H1 (cell line): ENCODE results near the gene GADD45GIP1. TPM values are rescaled to one million over a fixed set of nuclear protein-coding genes. Genes with fewer than 3 reads are reported as not detected.

ENCODE experiments used
- CTCF ChIA-PET: fragments of 300-600 bp; sonication (Branson Sonifier 250); formaldehyde crosslinking; loops from one replicate; lab custom pipeline; 2021; ENCODE audit not compliant: partially characterized antibody; lab: Charles Lee
- POLR2A ChIA-PET: fragments of 300-600 bp; sonication (Branson Sonifier 250); formaldehyde crosslinking; loops from one replicate; lab custom pipeline; 2021; ENCODE audit warnings: inconsistent platforms; ENCODE audit not compliant: partially characterized antibody; lab: Charles Lee
- DNase-seq, 2 experiments: peaks; one replicate each; pipeline versions ENCODE4 v3.0.0 to v3.0.0-alpha.2; 2010 to 2022; ENCODE audit warnings: low spot score in 2 of 2, low read depth in 1 of 2, mixed read lengths in 1 of 2
- FAIRE-seq: peaks from 2 replicates; lab custom pipeline; 2011; peaks lifted over from hg19 to GRCh38; lab: Jason Lieb, UNC
- H2AFZ ChIP-seq: 2 replicates; pipeline ENCODE4 v1.8.1; 2012; ENCODE audit warnings: low read length, inconsistent platforms
- H2AK5ac ChIP-seq: 2 replicates; pipeline ENCODE4 v1.6.1; 2013; ENCODE audit warnings: low read depth, low read length
- H2BK120ac ChIP-seq: replicated peaks from 2 replicates; pipeline ENCODE3; 2013; ENCODE audit warnings: low read depth, low read length, inconsistent platforms
- H2BK12ac ChIP-seq: 2 replicates; pipeline ENCODE4 v1.6.1; 2013; ENCODE audit warnings: low read depth, low read length
- H2BK15ac ChIP-seq: 2 replicates; pipeline ENCODE4 v1.6.1; 2013; ENCODE audit warnings: low read length
- H2BK20ac ChIP-seq: 2 replicates; pipeline ENCODE4 v1.6.1; 2013; ENCODE audit warnings: low read length
- H2BK5ac ChIP-seq: 2 replicates; pipeline ENCODE4 v1.6.1; 2013; ENCODE audit warnings: low read depth, low read length
- H3K14ac ChIP-seq: 2 replicates; pipeline ENCODE4 v1.6.1; 2013; ENCODE audit warnings: inconsistent platforms; ENCODE audit not compliant: insufficient read length
- H3K18ac ChIP-seq: 2 replicates; pipeline ENCODE4 v1.6.1; 2013; ENCODE audit warnings: low read length; ENCODE audit errors: extremely low read depth
- H3K23ac ChIP-seq: 2 replicates; pipeline ENCODE4 v1.6.1; 2013; ENCODE audit warnings: inconsistent platforms; ENCODE audit not compliant: insufficient read length
- H3K23me2 ChIP-seq: 2 replicates; pipeline ENCODE4 v1.6.1; 2013; ENCODE audit warnings: low read depth, low read length
- H3K27ac ChIP-seq: 2 replicates; pipeline ENCODE4 v1.6.1; 2011; ENCODE audit warnings: low read depth, low read length, inconsistent platforms
- H3K27me3 ChIP-seq, 4 experiments: replicated peaks in 1 of 4; 1 replicate in 1 of 4; 2 replicates in 3 of 4; pipeline versions ENCODE4 v1.6.1 to v1.8.1; 2011 to 2013; ENCODE audit warnings: low read length in 3 of 4, mild to moderate bottlenecking in 3 of 4, inconsistent platforms in 2 of 4, mixed read lengths in 2 of 4, moderate library complexity in 1 of 4; ENCODE audit not compliant: control insufficient read depth in 3 of 4, insufficient read depth in 3 of 4; ENCODE audit errors: extremely low read depth in 1 of 4
- H3K36me3 ChIP-seq, 4 experiments: 2 replicates each; pipeline versions ENCODE4 v1.6.1 to v1.8.1; 2011 to 2013; ENCODE audit warnings: mild to moderate bottlenecking in 4 of 4, low read length in 3 of 4, moderate library complexity in 2 of 4, control low read depth in 1 of 4, inconsistent platforms in 1 of 4; ENCODE audit not compliant: insufficient read depth in 4 of 4, control insufficient read depth in 2 of 4
- H3K4ac ChIP-seq: replicated peaks from 2 replicates; pipeline ENCODE3; 2013; ENCODE audit warnings: low read length, low read depth, mixed read lengths, inconsistent platforms; ENCODE audit not compliant: insufficient read length
- H3K4me1 ChIP-seq, 4 experiments: replicated peaks in 1 of 4; 1 replicate in 1 of 4; 2 replicates in 3 of 4; pipeline versions ENCODE4 v1.6.1 to v1.8.1; 2011 to 2013; ENCODE audit warnings: low read length in 3 of 4, inconsistent platforms in 2 of 4, mixed read lengths in 1 of 4; ENCODE audit not compliant: insufficient read depth in 4 of 4, control insufficient read depth in 3 of 4
- H3K4me2 ChIP-seq, 2 experiments: 2 replicates each; pipeline versions ENCODE4 v1.6.1 to v1.8.1; 2011 to 2013; ENCODE audit warnings: low read depth in 2 of 2, low read length in 2 of 2, control low read depth in 1 of 2, inconsistent platforms in 1 of 2, mild to moderate bottlenecking in 1 of 2; ENCODE audit not compliant: insufficient read depth in 1 of 2
- H3K4me3 ChIP-seq, 4 experiments: fragments of 200-600, 300-600 bp in 1 of 4; sonication (generic), shearing (Covaris generic), sonication (Bioruptor Twin) in 1 of 4; 2 replicates each; pipeline versions ENCODE4 v1.5.1 to v1.8.1; 2011 to 2016; ENCODE audit warnings: low read length in 4 of 4, low read depth in 3 of 4, control low read depth in 2 of 4, inconsistent platforms in 2 of 4, mild to moderate bottlenecking in 2 of 4, mixed read lengths in 1 of 4, moderate library complexity in 1 of 4; ENCODE audit not compliant: insufficient read depth in 2 of 4; ENCODE audit errors: extremely low read depth in 1 of 4
- H3K56ac ChIP-seq: replicated peaks from 2 replicates; pipeline ENCODE3; 2013; ENCODE audit warnings: low read depth, mild to moderate bottlenecking, mixed read lengths, low read length, inconsistent platforms; ENCODE audit not compliant: insufficient read length
- H3K79me1 ChIP-seq: 2 replicates; pipeline ENCODE4 v1.6.1; 2013; ENCODE audit warnings: low read depth, low read length, control low read depth
- H3K79me2 ChIP-seq, 2 experiments: 2 replicates each; pipeline versions ENCODE4 v1.6.1 to v1.8.1; 2012 to 2013; ENCODE audit warnings: low read length in 2 of 2, mild to moderate bottlenecking in 2 of 2, inconsistent platforms in 1 of 2; ENCODE audit not compliant: insufficient read depth in 2 of 2, control insufficient read depth in 1 of 2
- H3K9ac ChIP-seq, 4 experiments: replicated peaks in 1 of 4; 1 replicate in 1 of 4; 2 replicates in 3 of 4; pipeline versions ENCODE4 v1.6.1 to v1.8.1; 2011 to 2013; ENCODE audit warnings: low read depth in 3 of 4, low read length in 3 of 4, control low read depth in 2 of 4, mild to moderate bottlenecking in 2 of 4, moderate library complexity in 2 of 4, inconsistent platforms in 1 of 4; ENCODE audit errors: extremely low read depth in 1 of 4
- H3K9me3 ChIP-seq, 2 experiments: 2 replicates each; pipeline versions ENCODE4 v1.6.1 to v1.8.1; 2012 to 2013; ENCODE audit warnings: mild to moderate bottlenecking in 2 of 2, moderate library complexity in 2 of 2, control low read depth in 1 of 2, inconsistent platforms in 1 of 2, low read depth in 1 of 2, low read length in 1 of 2, mixed read lengths in 1 of 2; ENCODE audit not compliant: insufficient read depth in 2 of 2
- H4K20me1 ChIP-seq, 2 experiments: replicated peaks in 1 of 2; 2 replicates each; pipeline versions ENCODE3 to v1.8.1; 2011 to 2013; ENCODE audit warnings: inconsistent platforms in 2 of 2, low read length in 2 of 2, mild to moderate bottlenecking in 1 of 2; ENCODE audit not compliant: insufficient read depth in 2 of 2, control insufficient read depth in 1 of 2
- H4K5ac ChIP-seq: 2 replicates; pipeline ENCODE4 v1.6.1; 2013; ENCODE audit warnings: low read length, low read depth, mixed read lengths, inconsistent platforms; ENCODE audit not compliant: insufficient read length
- H4K8ac ChIP-seq: 2 replicates; pipeline ENCODE4 v1.8.0; 2013; ENCODE audit warnings: mild to moderate bottlenecking, moderate library complexity, low read length, inconsistent platforms; ENCODE audit not compliant: insufficient read depth; ENCODE audit errors: extremely low read depth
- H4K91ac ChIP-seq: replicated peaks from 2 replicates; pipeline ENCODE3; 2013; ENCODE audit warnings: low read length, mixed read lengths, inconsistent platforms; ENCODE audit not compliant: insufficient read length
- CREB1 ChIP-seq: IDR thresholded peaks from 2 replicates; pipeline ENCODE4 v1.6.1; 2012; ENCODE audit warnings: inconsistent platforms
- CTBP2 ChIP-seq: IDR thresholded peaks from 2 replicates; pipeline ENCODE4 v1.7.0; 2011; ENCODE audit warnings: borderline replicate concordance, mild to moderate bottlenecking, moderate library complexity, mixed read lengths, low read length; ENCODE audit not compliant: insufficient read depth, insufficient read length
- EZH2 ChIP-seq: fragments of 200-600 bp; sonication (generic); IDR thresholded peaks from 2 replicates; pipeline ENCODE4 v1.7.1; 2012; ENCODE audit warnings: low read depth, mild to moderate bottlenecking, moderate library complexity, low read length, inconsistent platforms; ENCODE audit not compliant: severe bottlenecking
- HDAC2 ChIP-seq, 2 experiments: fragments of 300-600 bp in 1 of 2; sonication (generic) in 1 of 2; IDR thresholded peaks; 2 replicates each; pipeline ENCODE4 v1.6.1; 2011 to 2012; ENCODE audit warnings: low read depth in 2 of 2, low read length in 2 of 2, mild to moderate bottlenecking in 2 of 2, moderate library complexity in 2 of 2, borderline replicate concordance in 1 of 2, inconsistent platforms in 1 of 2
- SIN3A ChIP-seq, 2 experiments: IDR thresholded peaks in 1 of 2; conservative IDR thresholded peaks in 1 of 2; 2 replicates each; pipeline ENCODE4 v1.6.1; 2011 to 2012; ENCODE audit warnings: low read length in 2 of 2, improper control_type of control experiment in 1 of 2, low read depth in 1 of 2, mild to moderate bottlenecking in 1 of 2
- SIX5 ChIP-seq: IDR thresholded peaks from 2 replicates; pipeline ENCODE4 v1.6.1; 2011; ENCODE audit warnings: mild to moderate bottlenecking, low read depth, low read length
- SP1 ChIP-seq: IDR thresholded peaks from 2 replicates; pipeline ENCODE4 v1.6.1; 2011; ENCODE audit warnings: low read depth, low read length
- SRF ChIP-seq: IDR thresholded peaks from 2 replicates; pipeline ENCODE4 v1.6.1; 2011; ENCODE audit warnings: mild to moderate bottlenecking, low read depth, low read length, moderate library complexity
- SUZ12 ChIP-seq: fragments of 200-600 bp; sonication (generic); IDR thresholded peaks from 2 replicates; pipeline ENCODE4 v1.6.1; 2012; ENCODE audit warnings: mild to moderate bottlenecking, inconsistent platforms, low read length, moderate library complexity, mixed read lengths
- YY1 ChIP-seq: IDR thresholded peaks from 2 replicates; pipeline ENCODE4 v1.6.1; 2011; ENCODE audit warnings: low read depth, mild to moderate bottlenecking, low read length
- WGBS, 2 experiments: shearing (Covaris generic) in 1 of 2; methylation state at CpG; one replicate each; pipeline versions ENCODE4 v1.1.6 to v1.1.7; 2013 to 2015; ENCODE audit warnings: low lambda C conversion rate in 2 of 2, mixed read lengths in 2 of 2, inconsistent platforms in 1 of 2, low coverage in 1 of 2, missing lambda C conversion rate in 1 of 2; ENCODE audit not compliant: insufficient replicate concordance in 2 of 2, insufficient coverage in 1 of 2, insufficient read length in 1 of 2; ENCODE audit errors: extremely low coverage in 1 of 2, missing lambda C conversion rate in 1 of 2; 5-methylcytosine and 5-hydroxymethylcytosine counted together
- polyA plus RNA-seq, 7 experiments: library from polyadenylated mRNA; depleted of rRNA in 3 of 7; stranded (reverse) in 5 of 7; unstranded in 2 of 7; fragments of >200 nt in 5 of 7; fragments of 200-250 nt in 2 of 7; gene quantifications; 1 replicate in 5 of 7; 2 replicates in 1 of 7; 4 replicates in 1 of 7; pipeline versions ENCODE4 v1.2.1 to v1.2.3, GENCODE V29; 2011 to 2013; ENCODE audit warnings: missing spikeins in 2 of 7, mixed read lengths in 2 of 7
- total RNA-seq: library from RNA; stranded (reverse); fragmentation: NEBNext Ultra II Directional; extraction: Animal tissue kit (Norgen Biotek cat#: 25700); gene quantifications from 2 replicates; pipeline ENCODE4 v1.2.1, GENCODE V29; 2021

GADD45GIP1 gene
- total and polyA plus RNA-seq, 2 of the 8 experiments (the other 6 are each of a cell fraction or from before 2014, with no cell fraction given) = 42.2 to 42.6 TPM

DNA sequence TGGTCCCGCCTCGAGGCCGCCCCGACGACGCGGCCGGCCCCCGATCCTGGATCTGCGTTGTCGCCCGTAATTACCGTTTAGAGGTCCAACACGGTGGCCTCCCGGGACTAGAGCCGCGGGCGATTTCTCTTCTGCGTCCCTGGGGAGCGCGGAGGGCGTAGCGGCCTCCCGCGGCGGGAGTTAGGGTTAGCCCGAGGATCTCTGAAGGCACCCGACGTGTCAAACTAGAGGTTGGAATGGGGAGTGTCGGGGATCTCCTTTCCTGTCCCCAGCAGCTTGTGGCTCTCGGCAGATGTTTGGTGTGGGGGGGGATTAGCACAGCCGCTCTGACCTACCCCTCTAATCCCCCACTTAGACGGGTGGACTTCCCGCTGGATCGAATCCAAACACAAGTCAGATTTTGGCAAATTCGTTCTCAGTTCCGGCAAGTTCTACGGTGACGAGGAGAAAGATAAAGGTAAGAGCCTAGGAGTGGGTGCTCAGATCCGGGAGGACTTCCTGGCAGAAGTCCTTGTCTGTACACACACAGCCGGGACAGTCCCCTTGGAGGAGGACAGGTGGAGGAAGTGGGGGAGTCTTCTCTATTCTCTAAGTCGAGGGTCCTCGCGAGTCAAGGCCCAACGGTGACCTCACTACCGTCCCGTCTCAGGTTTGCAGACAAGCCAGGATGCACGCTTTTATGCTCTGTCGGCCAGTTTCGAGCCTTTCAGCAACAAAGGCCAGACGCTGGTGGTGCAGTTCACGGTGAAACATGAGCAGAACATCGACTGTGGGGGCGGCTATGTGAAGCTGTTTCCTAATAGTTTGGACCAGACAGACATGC lies 18.0 kb downstream of the GADD45GIP1 start:
- no peak overlapping the region for H3K23ac ChIP-seq
- peak overlapping the region; percentile 47 for H4K8ac ChIP-seq
- H3K4ac ChIP-seq = peak overlapping the region; percentile 19
- H2BK15ac ChIP-seq = no peak overlapping the region
- peak overlapping the region; percentile 7 for H4K5ac ChIP-seq
- no peak overlapping the region for H2BK12ac ChIP-seq
- H2BK120ac ChIP-seq = no peak overlapping the region
- no peaks in the 10 kb centered on the region for H3K27me3 ChIP-seq
- peak overlapping the region; percentile 68 for H4K91ac ChIP-seq
- FAIRE-seq (no peak), DNase-seq (no peak)
- peak overlapping the region; percentile 42 to 95 (median 80) for H3K9ac ChIP-seq
- no peak overlapping the region for H2AFZ ChIP-seq
- no peak overlapping the region for H2AK5ac ChIP-seq
- H3K36me3 ChIP-seq = peaks cover 19 to 48% (median 36%) of the 10 kb centered on the region in 4 experiments
- H3K56ac ChIP-seq = peak overlapping the region; percentile 21
- peaks cover 13 to 26% of the 10 kb centered on the region in 2 experiments for H3K79me2 ChIP-seq
- ChIA-PET CTCF (interaction anchor here (0.6 to 2.1 kb wide), 3 partner anchors 26 to 78 kb away, joined by 3 to 9 read pairs (median 5); no protein-coding TSS in a partner anchor), POLR2A (interaction anchor here (0.7 to 3.3 kb wide), 15 partner anchors 7 to 211 kb away, joined by 3 to 71 read pairs (median 10); partner anchors contain the start of genes DNASE2, GADD45GIP1, GCDH and IER2)
- no peak overlapping the region for H2BK20ac ChIP-seq
- peak overlapping the region; percentile 68 to 97 (median 93) for H3K4me3 ChIP-seq
- H3K27ac ChIP-seq = peak overlapping the region; percentile 32; the same call in 1 of the 2 replicates
- H3K79me1 ChIP-seq = no peaks in the 10 kb centered on the region; the same call in 1 of the 2 replicates
- WGBS, 2 experiments = 8% methylated on average over 51 of the region's 54 CpGs; no CpG with 5 or more reads in 1 of the 2 experiments
- peaks cover 12 to 18% of the 10 kb centered on the region in 2 experiments for H4K20me1 ChIP-seq
- no peaks in the 10 kb centered on the region for H3K9me3 ChIP-seq
- H3K4me2 ChIP-seq = peak overlapping the region; percentile 75 to 90
- no peak overlapping the region; the same call in 1 of the 2 replicates for H3K18ac ChIP-seq
- H3K4me1 ChIP-seq = peaks cover 0 to 23% (median 13%) of the 10 kb centered on the region in 4 experiments; a peak in 6 of 7 replicates
- H2BK5ac ChIP-seq = peak overlapping the region; percentile 75; the same call in 1 of the 2 replicates
- peaks cover 11% of the 10 kb centered on the region; the same call in 1 of the 2 replicates for H3K23me2 ChIP-seq
- H3K14ac ChIP-seq = no peak overlapping the region
- TF ChIP-seq EZH2 (no peak), SIX5 (no peak; the same call in 1 of the 2 replicates), HDAC2 (IDR thresholded peaks at IDR 0.05; ENCODE audit: borderline replicate concordance in 1 of 2, low read depth in 2 of 2, low read length in 2 of 2) (no peak; a peak in 1 of 4 replicates), CREB1 (no peak), SP1 (peak; percentile 40; the same call in 1 of the 2 replicates), YY1 (no peak), SIN3A (conservative IDR thresholded peaks at IDR 0.05 in 1 of 2, IDR thresholded peaks at IDR 0.05 in 1 of 2; ENCODE audit: low read depth in 1 of 2, low read length in 2 of 2) (peak in 1 of 2 experiments; percentile 34; a peak in 1 of 4 replicates), SRF (no peak), SUZ12 (no peak), CTBP2 (no peak)
